HepG2 (cell line): ENCODE results near the gene COX7C. TPM values are rescaled to one million over a fixed set of nuclear protein-coding genes. Genes with fewer than 3 reads are reported as not detected.
"Not testable (repeated sequence)": the region's sequence is repeated elsewhere in the genome, so short reads cannot be mapped to it uniquely, and the experiment has no call there.

Experiments used
- ATAC-seq: fragments of 200-7000 bp; cut with Tn5 transposase; 3 replicates; pipeline ENCODE4 v1.9.1; 2020; ENCODE audit warnings: mild to moderate bottlenecking, moderate library complexity
- BruUV-seq: library from RNA; stranded (reverse); fragments of 400-500 nt; replicated peaks from 2 replicates; lab custom pipeline; 2021; lab: Mats Ljungman, UMichigan
- CTCF ChIA-PET: fragments of 300-600 bp; formaldehyde crosslinking; extraction: SDS; loops from one replicate; lab custom pipeline; 2021; ENCODE audit warnings: low total read pairs, inconsistent platforms, low intra/inter-chr PET ratio; lab: Yijun Ruan, JAX
- POLR2A ChIA-PET: fragments of 350-600 bp; sonication (Branson Sonifier 250); formaldehyde crosslinking; loops from one replicate; lab custom pipeline; 2020; ENCODE audit warnings: antibody characterized with exemption, inconsistent platforms; lab: Yijun Ruan, JAX
- DNase-seq: peaks from one replicate; pipeline ENCODE4 v3.0.0-alpha.2; 2015; ENCODE audit warnings: low spot score
- FAIRE-seq: peaks from 3 replicates; lab custom pipeline; 2011; peaks lifted over from hg19 to GRCh38; lab: Jason Lieb, UNC
- H2AFZ ChIP-seq: one replicate; pipeline ENCODE4 v1.6.1; 2011; ENCODE audit warnings: low read length, inconsistent platforms
- H3K27ac ChIP-seq: fragments of 300-600 bp; 3 replicates; pipeline ENCODE4 v1.8.0; 2011; ENCODE audit warnings: mixed run types, mild to moderate bottlenecking, mixed read lengths, low read length, inconsistent platforms; ENCODE audit not compliant: insufficient read depth; ENCODE audit errors: extremely low read length
- H3K27me3 ChIP-seq, 2 experiments: fragments of 200-600 bp in 1 of 2; 2 replicates in 1 of 2; 3 replicates in 1 of 2; pipeline versions ENCODE4 v1.6.0 to v1.8.0; 2011; ENCODE audit warnings: low read length in 2 of 2, mild to moderate bottlenecking in 2 of 2, moderate library complexity in 2 of 2, inconsistent platforms in 1 of 2; ENCODE audit not compliant: insufficient read depth in 2 of 2, control insufficient read depth in 1 of 2
- H3K36me3 ChIP-seq, 2 experiments: fragments of 200-600 bp in 1 of 2; replicated peaks in 1 of 2; 2 replicates in 1 of 2; 3 replicates in 1 of 2; pipeline versions ENCODE4 v1.5.1 to v1.8.0; 2011; ENCODE audit warnings: low read length in 2 of 2, inconsistent platforms in 1 of 2; ENCODE audit not compliant: insufficient read depth in 2 of 2, control insufficient read depth in 1 of 2
- H3K4me1 ChIP-seq: 2 replicates; pipeline ENCODE4 v1.5.1; 2012; ENCODE audit warnings: low read length, inconsistent platforms; ENCODE audit not compliant: insufficient read depth
- H3K4me2 ChIP-seq: 2 replicates; pipeline ENCODE4 v1.6.0; 2011; ENCODE audit warnings: low read depth, low read length, inconsistent platforms
- H3K4me3 ChIP-seq, 3 experiments: fragments of 200-600 bp in 1 of 3; sonication (generic), shearing (Covaris generic) in 1 of 3; replicated peaks in 1 of 3; 2 replicates each; pipeline ENCODE4 v1.5.1; 2011 to 2016; ENCODE audit warnings: low read length in 3 of 3, inconsistent platforms in 2 of 3, low read depth in 2 of 3, mild to moderate bottlenecking in 2 of 3, control low read depth in 1 of 3, mixed read lengths in 1 of 3; ENCODE audit not compliant: insufficient read depth in 1 of 3
- H3K79me2 ChIP-seq: one replicate; pipeline ENCODE4 v1.6.1; 2011; ENCODE audit warnings: low read length, inconsistent platforms; ENCODE audit not compliant: insufficient read depth
- H3K9ac ChIP-seq: 2 replicates; pipeline ENCODE4 v1.6.0; 2011; ENCODE audit warnings: mild to moderate bottlenecking, low read depth, low read length, inconsistent platforms; ENCODE audit not compliant: insufficient read depth
- H3K9me3 ChIP-seq: 2 replicates; pipeline ENCODE4 v1.5.1; 2012; ENCODE audit warnings: mild to moderate bottlenecking, low read length
- H4K20me1 ChIP-seq: 2 replicates; pipeline ENCODE4 v1.6.0; 2011; ENCODE audit warnings: inconsistent platforms, mild to moderate bottlenecking, low read length, moderate library complexity; ENCODE audit not compliant: insufficient read depth
- ELF1 ChIP-seq: sonication (generic); formaldehyde crosslinking; IDR thresholded peaks from 2 replicates; pipeline ENCODE4 v1.4.0; 2020; ENCODE audit warnings: missing genetic modification reagents
- ELF3 ChIP-seq: IDR thresholded peaks from 2 replicates; pipeline ENCODE4 v1.6.1; 2016; ENCODE audit warnings: missing genetic modification reagents, missing compliant biosample characterization
- HNF1B ChIP-seq: sonication (generic); formaldehyde crosslinking; IDR thresholded peaks from 2 replicates; pipeline ENCODE4 v1.5.1; 2020; ENCODE audit warnings: mild to moderate bottlenecking, moderate library complexity, missing genetic modification reagents
- IKZF1 ChIP-seq: fragments of 450-650 bp; IDR thresholded peaks from 2 replicates; pipeline ENCODE4 v1.7.1; 2016
- MAX ChIP-seq: IDR thresholded peaks from 2 replicates; pipeline ENCODE4 v1.6.1; 2012; ENCODE audit warnings: inconsistent platforms
- MLX ChIP-seq: IDR thresholded peaks from 2 replicates; pipeline ENCODE4 v1.6.1; 2016
- NCOA2 ChIP-seq: sonication (generic); formaldehyde crosslinking; IDR thresholded peaks from 2 replicates; pipeline ENCODE4 v1.8.0; 2022; ENCODE audit warnings: inconsistent platforms
- PHF20 ChIP-seq: sonication (generic); formaldehyde crosslinking; IDR thresholded peaks from 2 replicates; pipeline ENCODE4 v1.5.0; 2020; ENCODE audit warnings: mild to moderate bottlenecking, missing genetic modification reagents
- PHF21A ChIP-seq: sonication (generic); formaldehyde crosslinking; IDR thresholded peaks from 2 replicates; pipeline ENCODE4 v1.5.0; 2020; ENCODE audit warnings: mild to moderate bottlenecking, missing genetic modification reagents
- ZNF562 ChIP-seq: sonication (generic); formaldehyde crosslinking; IDR thresholded peaks from 2 replicates; pipeline ENCODE4 v1.8.0; 2022; ENCODE audit warnings: missing genetic modification reagents, borderline replicate concordance
- whole genome bisulfite sequencing: methylation state at CpG from one replicate; pipeline ENCODE4 v1.1.6; 2017; ENCODE audit warnings: low lambda C conversion rate; 5-methylcytosine and 5-hydroxymethylcytosine counted together
- in situ Hi-C: cut with HindIII; loops from 2 replicates; pipeline ENCODE4 v1.10.0; 2017; ENCODE audit warnings: low pct_unique_long_range_greater_than_20kb; ENCODE audit not compliant: extremely low pct_ligation_motif_present
- intact Hi-C: fragments of 100-400 bp; cut with micrococcal nuclease; formaldehyde crosslinking; loops from one replicate; pipeline ENCODE4 v1.10.0; 2022; ENCODE audit not compliant: unreplicated experiment
- polyA plus RNA-seq, 8 experiments: library from polyadenylated mRNA; depleted of rRNA in 3 of 8; stranded (reverse) in 7 of 8; unstranded in 1 of 8; fragments of >200 nt; fragmentation: Illumina TruSeq in 4 of 8; extraction: Trizol in 4 of 8; gene quantifications; 2 replicates each; pipeline versions ENCODE4 v1.2.1 to v1.2.3, GENCODE V29; 2011 to 2016; ENCODE audit warnings: low read depth in 4 of 8, missing spikeins in 1 of 8, mixed read lengths in 1 of 8; ENCODE audit not compliant: insufficient read depth in 1 of 8
- total RNA-seq, 5 experiments: library from RNA; depleted of rRNA; stranded (reverse); fragments of >200 nt; fragmentation: Illumina TruSeq; extraction: Trizol; gene quantifications; 2 replicates each; pipeline ENCODE4 v1.2.3, GENCODE V29; 2016; ENCODE audit warnings: low read depth in 1 of 5

The COX7C gene
- total and polyA plus RNA-seq, 2 of the 13 experiments (the other 11 are each of a cell fraction or from before 2014, with no cell fraction given), result 538 to 635 TPM

GRCh38 chr5:86569522-86570426 lies 48.0 kb upstream of the COX7C start:
- BruUV-seq, H3K27me3 ChIP-seq, H3K36me3 ChIP-seq, ATAC-seq, H3K79me2 ChIP-seq, H3K9ac ChIP-seq, H3K4me3 ChIP-seq, H4K20me1 ChIP-seq, in situ Hi-C loops, POLR2A ChIA-PET, H3K27ac ChIP-seq, DNase-seq, CTCF ChIA-PET, FAIRE-seq, H3K9me3 ChIP-seq: not testable (repeated sequence)
- 90% methylated on average over 20 of the region's 44 CpGs for WGBS
- H3K4me2 ChIP-seq, result peak overlapping the region; percentile 23; the same call in 1 of the 2 replicates
- intact Hi-C loops, result loop anchor here (10.0 kb wide), 1 partner anchor 105 kb away; no protein-coding TSS in a partner anchor
- peaks cover 23% of the 10 kb centered on the region for H3K4me1 ChIP-seq
- H2AFZ ChIP-seq, result peak overlapping the region; percentile 27

GRCh38 chr5:86570427-86571083 lies 47.2 kb upstream of the COX7C start:
- H3K36me3 ChIP-seq, result no peaks in the 10 kb centered on the region
- no peak for FAIRE-seq
- no peaks in the 10 kb centered on the region for H4K20me1 ChIP-seq
- no peak overlapping the region; a peak in 1 of 6 replicates for H3K4me3 ChIP-seq
- no peak overlapping the region for H3K9ac ChIP-seq
- peaks cover 16% of the 10 kb centered on the region for H3K4me1 ChIP-seq
- ChIA-PET CTCF (no interaction called here), POLR2A (no interaction called here)
- peaks cover 7% of the 10 kb centered on the region; the same call in 1 of the 2 replicates for H3K9me3 ChIP-seq
- no peaks in the 10 kb centered on the region for H3K79me2 ChIP-seq
- DNase-seq, result peak; percentile 2
- H3K27me3 ChIP-seq, result no peaks in the 10 kb centered on the region; a peak in 1 of 5 replicates
- H3K4me2 ChIP-seq, result peak overlapping the region; percentile 23; the same call in 1 of the 2 replicates
- H2AFZ ChIP-seq, result no peak overlapping the region
- H3K27ac ChIP-seq, result no peak overlapping the region
- BruUV-seq, result no TSS peak
- WGBS, result 63% methylated on average over 15 of the region's 20 CpGs
- intact Hi-C loops (no loop called here), in situ Hi-C loops (no loop called here)
- ATAC-seq, result peak; percentile 42
- TF ChIP-seq ELF3 (peak; percentile 94), PHF20 (CRISPR knock-in tag) (no peak), HNF1B (CRISPR knock-in tag) (peak; percentile 64), NCOA2 (CRISPR knock-in tag) (no peak), PHF21A (no peak), MAX (no peak), IKZF1 (no peak), ZNF562 (CRISPR knock-in tag) (no peak), ELF1 (0 out of 2 replicates have a peak, but pooled peaks have one; percentile 13), MLX (peak; percentile 29; the same call in 1 of the 2 replicates)
